GM12878 (cell line): Measurements from ENCODE around the gene BCL11A. TPM values are rescaled to one million over a fixed set of nuclear protein-coding genes. Genes with fewer than 3 reads are reported as not detected.

Experiments
- ATAC-seq: fragments of 200-7000 bp; cut with Tn5 transposase; 3 replicates; pipeline ENCODE4 v1.9.1; 2020; ENCODE audit warnings: mild to moderate bottlenecking, moderate library complexity
- BruUV-seq: library from RNA; stranded (reverse); fragments of 400-500 nt; replicated peaks from 2 replicates; lab custom pipeline; 2021; lab: Mats Ljungman, UMichigan
- CTCF ChIA-PET: fragments of 300-600 bp; sonication (Branson Sonifier 250); formaldehyde crosslinking; extraction: SDS; loops from one replicate; lab custom pipeline; 2021; ENCODE audit warnings: inconsistent platforms; lab: Yijun Ruan, JAX
- POLR2A ChIA-PET: fragments of 350-600 bp; formaldehyde crosslinking; extraction: SDS; loops from one replicate; lab custom pipeline; 2021; ENCODE audit warnings: inconsistent platforms; lab: Charles Lee
- RAD21 ChIA-PET: fragments of 300-600 bp; sonication (Branson Sonifier 250); formaldehyde crosslinking; loops from one replicate; lab custom pipeline; 2023; ENCODE audit warnings: antibody characterized with exemption; ENCODE audit not compliant: unreplicated experiment; lab: Charles Lee
- SMC1A ChIA-PET: fragments of 300-600 bp; sonication (Branson Sonifier 250); formaldehyde crosslinking; loops from one replicate; lab custom pipeline; 2023; ENCODE audit not compliant: unreplicated experiment, uncharacterized antibody; lab: Charles Lee
- DNase-seq: peaks from one replicate; pipeline ENCODE4 v3.0.0-alpha.2; 2011; ENCODE audit warnings: low read depth, low spot score
- FAIRE-seq: peaks from 3 replicates; lab custom pipeline; 2011; peaks lifted over from hg19 to GRCh38; lab: Jason Lieb, UNC
- H2AFZ ChIP-seq: 2 replicates; pipeline ENCODE4 v1.6.0; 2011; ENCODE audit warnings: low read depth, low read length, control low read depth; ENCODE audit not compliant: control insufficient read depth
- H3K27ac ChIP-seq: 2 replicates; pipeline ENCODE4 v1.5.1; 2011; ENCODE audit warnings: control low read depth; ENCODE audit not compliant: control insufficient read depth, insufficient read depth
- H3K27me3 ChIP-seq, 2 experiments: replicated peaks in 1 of 2; 2 replicates each; pipeline versions ENCODE4 v1.6.0 to v1.6.1; 2011; ENCODE audit warnings: low read length in 1 of 2; ENCODE audit not compliant: control insufficient read depth in 2 of 2, insufficient read depth in 2 of 2
- H3K36me3 ChIP-seq, 2 experiments: 2 replicates each; pipeline ENCODE4 v1.5.1; 2011; ENCODE audit warnings: low read length in 1 of 2; ENCODE audit not compliant: control insufficient read depth in 2 of 2, insufficient read depth in 2 of 2
- H3K4me1 ChIP-seq: 2 replicates; pipeline ENCODE4 v1.6.1; 2011; ENCODE audit warnings: mild to moderate bottlenecking, low read length, moderate library complexity, mixed read lengths; ENCODE audit not compliant: control insufficient read depth, insufficient read depth
- H3K4me2 ChIP-seq: 2 replicates; pipeline ENCODE4 v1.6.0; 2011; ENCODE audit warnings: control low read depth; ENCODE audit not compliant: control insufficient read depth, insufficient read depth
- H3K4me3 ChIP-seq: fragments of 200-600 bp; sonication (generic); 2 replicates; pipeline ENCODE4 v1.5.1; 2016
- H3K79me2 ChIP-seq: 2 replicates; pipeline ENCODE4 v1.6.0; 2011; ENCODE audit warnings: low read length; ENCODE audit not compliant: control insufficient read depth, insufficient read depth
- H3K9ac ChIP-seq: 2 replicates; pipeline ENCODE4 v1.8.0; 2011; ENCODE audit warnings: low read length, control low read depth, mixed read lengths; ENCODE audit not compliant: control insufficient read depth, insufficient read depth
- H3K9me3 ChIP-seq: replicated peaks from 3 replicates; pipeline ENCODE4 v1.5.1; 2011; ENCODE audit warnings: mild to moderate bottlenecking, low read length; ENCODE audit not compliant: control insufficient read depth, insufficient read depth
- H4K20me1 ChIP-seq: 2 replicates; pipeline ENCODE4 v1.6.0; 2011; ENCODE audit not compliant: control insufficient read depth, insufficient read depth
- BCL11A ChIP-seq: IDR thresholded peaks from 2 replicates; pipeline ENCODE4 v1.6.1; 2011; ENCODE audit warnings: low read depth, low read length
- BHLHE40 ChIP-seq, 2 experiments: fragments of 450-650 bp in 1 of 2; IDR thresholded peaks; 2 replicates each; pipeline ENCODE4 v1.6.1; 2011 to 2017; ENCODE audit warnings: low read depth in 2 of 2, borderline replicate concordance in 1 of 2, improper control_type of control experiment in 1 of 2, low read length in 1 of 2, mild to moderate bottlenecking in 1 of 2
- CHD1 ChIP-seq: IDR thresholded peaks from 2 replicates; pipeline ENCODE4 v1.6.1; 2012; ENCODE audit warnings: low read depth, low read length, improper control_type of control experiment
- FOS ChIP-seq: IDR thresholded peaks from 3 replicates; pipeline ENCODE4 v1.6.1; 2011; ENCODE audit warnings: borderline replicate concordance; ENCODE audit not compliant: insufficient read length; ENCODE audit errors: extremely low read depth
- IRF4 ChIP-seq: IDR thresholded peaks from 2 replicates; pipeline ENCODE4 v1.6.1; 2011; ENCODE audit warnings: low read depth, low read length
- KAT2A ChIP-seq: conservative IDR thresholded peaks from 2 replicates; pipeline ENCODE4 v1.6.1; 2011; ENCODE audit warnings: low read depth, low read length; ENCODE audit not compliant: control insufficient read depth
- MXI1 ChIP-seq: fragments of 150-350 bp; IDR thresholded peaks from 2 replicates; pipeline ENCODE4 v1.6.1; 2011; ENCODE audit warnings: low read depth, mild to moderate bottlenecking, inconsistent platforms, low read length, improper control_type of control experiment
- PKNOX1 ChIP-seq: fragments of 450-650 bp; IDR thresholded peaks from 2 replicates; pipeline ENCODE4 v1.6.1; 2016; ENCODE audit warnings: mild to moderate bottlenecking
- POLR2AphosphoS2 ChIP-seq: IDR thresholded peaks from 2 replicates; pipeline ENCODE4 v1.6.1; 2011; ENCODE audit warnings: low read depth, mild to moderate bottlenecking, low read length, improper control_type of control experiment, moderate library complexity
- POLR2AphosphoS5 ChIP-seq: IDR thresholded peaks from 2 replicates; pipeline ENCODE4 v1.6.1; 2011; ENCODE audit warnings: mild to moderate bottlenecking, low read length, inconsistent platforms
- RELA ChIP-seq: fragments of 450-650 bp; IDR thresholded peaks from 2 replicates; pipeline ENCODE4 v1.8.0; 2014; ENCODE audit warnings: borderline replicate concordance; ENCODE audit not compliant: partially characterized antibody
- RUNX3 ChIP-seq: IDR thresholded peaks from 2 replicates; pipeline ENCODE4 v1.6.1; 2012; ENCODE audit warnings: low read length, inconsistent platforms
- TCF12 ChIP-seq: IDR thresholded peaks from 2 replicates; pipeline ENCODE4 v1.6.1; 2011; ENCODE audit warnings: low read depth, mild to moderate bottlenecking, low read length
- TCF7 ChIP-seq: IDR thresholded peaks from 2 replicates; pipeline ENCODE4 v1.6.1; 2014; ENCODE audit warnings: antibody characterized with exemption, borderline replicate concordance
- ZZZ3 ChIP-seq: IDR thresholded peaks from 2 replicates; pipeline ENCODE4 v1.6.1; 2011; ENCODE audit warnings: low read depth; ENCODE audit not compliant: control insufficient read depth, insufficient read length
- WGBS: methylation state at CpG from one replicate; pipeline ENCODE4 v1.1.6; 2016; ENCODE audit warnings: low lambda C conversion rate; ENCODE audit not compliant: insufficient replicate concordance, insufficient coverage; ENCODE audit errors: missing lambda C conversion rate; 5-methylcytosine and 5-hydroxymethylcytosine counted together
- in situ Hi-C: fragments of 300-500 bp; cut with MboI; formaldehyde crosslinking; loops from 9 replicates; pipeline ENCODE4 v1.14.3; 2018; ENCODE audit warnings: mixed read lengths
- intact Hi-C: fragments of 100-400 bp; cut with micrococcal nuclease; formaldehyde crosslinking; loops from one replicate; pipeline ENCODE4 v1.14.2; 2022; ENCODE audit not compliant: unreplicated experiment
- polyA plus RNA-seq, 11 experiments: library from polyadenylated mRNA; depleted of rRNA in 4 of 11; unstranded in 6 of 11; stranded (reverse) in 5 of 11; fragments of >200 nt; fragmentation: Nextera tagmentation in 4 of 11; fragmentation: Illumina TruSeq in 1 of 11; extraction: Ambion mirVana in 4 of 11; extraction: Trizol in 1 of 11; gene quantifications; 1 replicate in 1 of 11; 2 replicates in 10 of 11; pipeline versions ENCODE4 v1.2.1 to v1.2.3, GENCODE V29; 2011 to 2016; ENCODE audit warnings: inconsistent platforms in 2 of 11, missing spikeins in 2 of 11, low read depth in 1 of 11
- total RNA-seq, 4 experiments: library from RNA; depleted of rRNA in 3 of 4; stranded (reverse); fragments of >200 nt in 3 of 4; fragmentation: Illumina TruSeq in 1 of 4; extraction: Trizol in 1 of 4; gene quantifications; 2 replicates each; pipeline versions ENCODE4 v1.2.1 to v1.2.3, GENCODE V29; 2013 to 2021
- TF ChIP-seq, protein P1 (sequence below): fragments of 450-650 bp; IDR thresholded peaks from 2 replicates; pipeline ENCODE4 v1.6.1; 2017; ENCODE audit warnings: mild to moderate bottlenecking, moderate library complexity

BCL11A gene
- total and polyA plus RNA-seq, 10 of the 15 experiments (the other 5 are each of a cell fraction or from before 2014, with no cell fraction given): 7.5 to 26.6 (median 11.1) TPM; not detected in 1

GRCh38 chr2:60485055-60485454 lies 68.4 kb downstream of the BCL11A start:
- Histone ChIP-seq H3K79me2 (peaks cover 51% of the 10 kb centered on the region), H3K9ac (no peak overlapping the region), H2AFZ (no peak overlapping the region), H3K27me3 (no peaks in the 10 kb centered on the region), H4K20me1 (no peaks in the 10 kb centered on the region), H3K4me3 (no peak overlapping the region), H3K27ac (no peak overlapping the region; the same call in 1 of the 2 replicates), H3K4me2 (peak overlapping the region; percentile 60), H3K9me3 (no peaks in the 10 kb centered on the region), H3K36me3 (peaks cover 0 to 10% of the 10 kb centered on the region in 2 experiments; a peak in 2 of 4 replicates), H3K4me1 (peaks cover 56% of the 10 kb centered on the region)
- POLR2A ChIA-PET: interaction anchor here (0.6 kb wide), 1 partner anchor 320 kb away, joined by 7 read pairs; no protein-coding TSS in a partner anchor
- DNase-seq: no peak
- no peak for FAIRE-seq
- in situ Hi-C loops: no loop called here
- 98% methylated on average over 4 of the region's 4 CpGs for WGBS
- no peak for TF ChIP-seq TCF7
- no peak for TF ChIP-seq POLR2AphosphoS5
- TF ChIP-seq POLR2AphosphoS2: no peak
- no peak for TF ChIP-seq PKNOX1
- no peak for TF ChIP-seq FOS
- TF ChIP-seq, protein P1, sequence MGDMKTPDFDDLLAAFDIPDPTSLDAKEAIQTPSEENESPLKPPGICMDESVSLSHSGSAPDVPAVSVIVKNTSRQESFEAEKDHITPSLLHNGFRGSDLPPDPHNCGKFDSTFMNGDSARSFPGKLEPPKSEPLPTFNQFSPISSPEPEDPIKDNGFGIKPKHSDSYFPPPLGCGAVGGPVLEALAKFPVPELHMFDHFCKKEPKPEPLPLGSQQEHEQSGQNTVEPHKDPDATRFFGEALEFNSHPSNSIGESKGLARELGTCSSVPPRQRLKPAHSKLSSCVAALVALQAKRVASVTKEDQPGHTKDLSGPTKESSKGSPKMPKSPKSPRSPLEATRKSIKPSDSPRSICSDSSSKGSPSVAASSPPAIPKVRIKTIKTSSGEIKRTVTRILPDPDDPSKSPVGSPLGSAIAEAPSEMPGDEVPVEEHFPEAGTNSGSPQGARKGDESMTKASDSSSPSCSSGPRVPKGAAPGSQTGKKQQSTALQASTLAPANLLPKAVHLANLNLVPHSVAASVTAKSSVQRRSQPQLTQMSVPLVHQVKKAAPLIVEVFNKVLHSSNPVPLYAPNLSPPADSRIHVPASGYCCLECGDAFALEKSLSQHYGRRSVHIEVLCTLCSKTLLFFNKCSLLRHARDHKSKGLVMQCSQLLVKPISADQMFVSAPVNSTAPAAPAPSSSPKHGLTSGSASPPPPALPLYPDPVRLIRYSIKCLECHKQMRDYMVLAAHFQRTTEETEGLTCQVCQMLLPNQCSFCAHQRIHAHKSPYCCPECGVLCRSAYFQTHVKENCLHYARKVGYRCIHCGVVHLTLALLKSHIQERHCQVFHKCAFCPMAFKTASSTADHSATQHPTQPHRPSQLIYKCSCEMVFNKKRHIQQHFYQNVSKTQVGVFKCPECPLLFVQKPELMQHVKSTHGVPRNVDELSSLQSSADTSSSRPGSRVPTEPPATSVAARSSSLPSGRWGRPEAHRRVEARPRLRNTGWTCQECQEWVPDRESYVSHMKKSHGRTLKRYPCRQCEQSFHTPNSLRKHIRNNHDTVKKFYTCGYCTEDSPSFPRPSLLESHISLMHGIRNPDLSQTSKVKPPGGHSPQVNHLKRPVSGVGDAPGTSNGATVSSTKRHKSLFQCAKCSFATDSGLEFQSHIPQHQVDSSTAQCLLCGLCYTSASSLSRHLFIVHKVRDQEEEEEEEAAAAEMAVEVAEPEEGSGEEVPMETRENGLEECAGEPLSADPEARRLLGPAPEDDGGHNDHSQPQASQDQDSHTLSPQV: no peak
- no peak for TF ChIP-seq TCF12
- no peak for TF ChIP-seq KAT2A
- TF ChIP-seq RUNX3: no peak
- TF ChIP-seq ZZZ3: no peak
- TF ChIP-seq BHLHE40 (IDR thresholded peaks at IDR 0.05; ENCODE audit: borderline replicate concordance in 1 of 2, low read depth in 2 of 2, low read length in 1 of 2): no peak
- TF ChIP-seq BCL11A: no peak
- TF ChIP-seq IRF4: no peak
- no peak for TF ChIP-seq RELA
- TF ChIP-seq MXI1: no peak
- no peak for TF ChIP-seq CHD1
- RAD21 ChIA-PET: no interaction called here
- CTCF ChIA-PET: no interaction called here
- ATAC-seq: no peak
- BruUV-seq: no TSS peak
- intact Hi-C loops: no loop called here
- SMC1A ChIA-PET: no interaction called here
